Activated T-cell treated with anti-CD3 and anti-CD28 coated beads for 4 hours (primary cell): ENCODE data around the gene ATAD5.
"Not testable (repeated sequence)": the region's sequence is repeated elsewhere in the genome, so short reads cannot be mapped to it uniquely, and the experiment has no call there.

Experiments used
- DNase-seq: peaks from one replicate; pipeline ENCODE4 v3.0.0-alpha.2; 2020

ATAD5 gene

GRCh38 chr17:30822919-30823318, 8.8 kb upstream of the ATAD5 start:
- DNase-seq, result not testable (repeated sequence)

DNA sequence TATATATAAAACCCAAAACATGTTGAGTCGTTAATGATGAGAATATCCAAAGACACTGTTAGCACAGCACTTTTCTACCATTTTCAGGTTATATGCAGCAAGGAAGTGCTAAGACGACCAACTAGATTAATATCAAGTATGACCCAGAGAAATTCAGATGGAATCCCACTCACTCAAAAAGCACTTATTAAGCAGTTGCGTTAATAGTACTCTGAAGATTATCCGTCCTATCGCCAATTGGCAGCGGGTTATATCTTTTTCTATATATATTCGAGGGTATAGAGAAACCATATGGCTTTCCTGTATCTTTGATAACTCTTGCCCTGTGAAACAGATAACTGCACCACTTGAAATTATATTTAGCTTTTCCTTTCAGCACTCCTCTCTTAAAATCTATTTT, 8.3 kb upstream of the ATAD5 start:
- DNase-seq, result no peak

GRCh38 chr17:30824002-30824355, 7.8 kb upstream of the ATAD5 start:
- DNase-seq, result peak; percentile 23

GRCh38 chr17:30824356-30825145, 7.2 kb upstream of the ATAD5 start, which contains the start of gene CRLF3:
Gene CRLF3, minus strand, starts transcription at chr17:30824692. Its CDS starts 41 bp downstream, at chr17:30824651.
- peak; percentile 78 for DNase-seq

DNA sequence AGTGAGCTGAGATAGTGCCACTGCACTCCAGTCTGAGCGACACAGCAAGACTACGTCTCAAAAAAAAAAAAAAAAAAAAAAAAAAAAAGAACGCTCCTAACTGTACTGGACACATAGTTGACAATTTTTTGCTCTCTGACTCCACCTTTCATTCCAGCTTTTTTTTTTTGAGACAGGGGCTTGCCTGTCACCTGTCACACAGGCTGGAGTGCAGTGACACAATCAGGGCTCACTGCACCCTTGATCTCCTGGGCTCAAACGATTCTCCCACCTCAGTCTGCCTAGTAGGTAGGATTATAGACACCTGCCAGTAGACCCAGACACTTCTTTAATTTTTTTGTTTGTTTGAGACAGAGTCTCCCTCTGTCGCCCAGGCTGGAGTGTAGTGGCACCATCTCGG, 4.7 kb upstream of the ATAD5 start:
- no peak for DNase-seq

- DNase-seq, result no peak
Measured at GRCh38 chr17:30829022-30829421, 2.7 kb upstream of the ATAD5 start.

GRCh38 chr17:30831257-30831656, 509 bp upstream of the ATAD5 start:
- DNase-seq, result no peak

DNA sequence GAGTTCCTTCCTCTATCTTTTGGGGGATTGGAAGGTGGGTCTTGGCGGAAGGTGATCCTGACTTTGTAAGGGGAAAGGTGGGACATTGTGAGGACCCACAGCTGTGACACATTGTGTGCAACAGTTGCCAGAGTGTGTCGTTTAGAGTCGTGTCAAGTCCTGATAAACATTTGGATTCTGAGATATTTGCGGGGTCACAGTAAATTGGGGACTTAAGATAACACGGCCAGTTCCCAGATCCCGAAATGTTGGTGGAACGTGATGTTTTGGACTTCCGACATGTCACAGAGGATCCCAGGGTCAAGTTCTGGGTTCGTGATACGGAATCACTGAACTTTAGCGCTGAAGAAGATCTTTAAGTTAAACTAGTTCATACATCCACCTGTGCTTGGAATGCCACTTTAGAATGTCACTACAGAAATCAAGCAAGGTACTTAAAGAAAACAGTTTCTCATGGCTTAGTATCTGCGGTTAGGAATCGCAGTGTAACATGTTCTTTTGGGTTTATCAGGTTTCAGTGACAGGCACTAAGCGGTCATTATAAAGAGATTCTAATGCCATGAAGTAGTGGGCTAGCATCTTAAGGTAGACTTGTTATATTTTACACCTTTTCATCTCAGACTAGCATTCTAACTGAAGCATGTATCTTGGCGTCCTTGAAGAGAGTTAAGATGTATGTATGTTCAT, 815 bp downstream of the ATAD5 start:
- no peak for DNase-seq

GRCh38 chr17:30838202-30838807, 6.5 kb downstream of the ATAD5 start:
- no peak for DNase-seq

DNA sequence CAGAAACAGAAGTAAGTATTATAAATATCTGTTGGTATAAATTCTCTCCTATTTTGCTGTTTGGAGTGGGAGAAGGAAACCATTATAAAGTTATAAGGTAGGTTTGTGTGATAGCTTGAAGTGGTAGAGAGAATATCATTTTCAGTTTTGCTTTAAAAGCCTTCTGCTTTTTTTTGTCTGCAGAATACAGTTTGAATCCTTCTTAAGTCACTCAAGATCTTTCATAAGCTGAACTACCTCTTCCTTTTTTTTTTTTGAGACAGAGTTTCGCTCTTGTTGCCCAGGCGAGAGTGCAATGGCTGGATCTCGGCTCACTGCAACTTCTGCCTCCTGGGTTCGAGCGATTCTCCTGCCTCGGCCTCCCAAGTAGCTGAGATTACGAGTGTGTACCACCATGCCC, 9.0 kb downstream of the ATAD5 start:
- DNase-seq, result no peak

DNA sequence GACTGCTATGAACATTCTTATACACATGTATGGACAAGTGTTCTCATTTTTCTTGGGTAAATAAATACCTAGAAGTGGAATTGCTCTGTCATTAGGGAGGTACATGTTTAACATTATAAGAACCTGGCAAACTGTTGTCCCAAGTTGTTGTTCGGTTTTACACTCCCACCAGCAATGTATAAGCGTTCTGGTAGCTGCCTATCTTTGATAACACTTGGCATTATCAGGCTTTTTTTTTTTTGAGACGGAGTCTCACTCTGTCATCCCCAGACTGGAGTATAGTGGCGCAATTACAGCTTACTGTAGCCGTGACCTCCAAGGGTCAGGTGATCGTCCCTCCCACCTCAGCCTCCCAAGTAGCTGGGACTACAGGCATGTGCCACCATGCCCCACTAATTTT, 16.3 kb downstream of the ATAD5 start:
- DNase-seq, result no peak

DNA sequence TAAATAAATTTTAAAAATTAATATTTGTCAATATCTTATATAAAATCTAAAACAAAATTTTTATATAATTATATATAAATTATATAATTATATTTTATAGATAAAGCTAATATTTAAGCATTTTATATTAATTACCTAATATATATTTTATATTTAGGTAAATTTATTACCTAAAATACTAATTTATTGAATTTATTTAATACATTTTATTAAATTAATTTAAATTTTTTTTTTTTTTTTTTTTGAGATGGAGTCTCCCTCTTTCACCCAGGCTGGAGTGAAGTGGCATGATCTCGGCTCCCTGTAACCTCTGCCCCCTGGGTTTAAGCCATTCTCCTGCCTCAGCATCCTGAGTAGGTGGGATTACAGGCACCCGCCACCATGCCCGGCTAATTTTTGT, 22.4 kb downstream of the ATAD5 start:
- no peak for DNase-seq

GRCh38 chr17:30858556-30859250, 26.9 kb downstream of the ATAD5 start:
- DNase-seq, result no peak

DNA sequence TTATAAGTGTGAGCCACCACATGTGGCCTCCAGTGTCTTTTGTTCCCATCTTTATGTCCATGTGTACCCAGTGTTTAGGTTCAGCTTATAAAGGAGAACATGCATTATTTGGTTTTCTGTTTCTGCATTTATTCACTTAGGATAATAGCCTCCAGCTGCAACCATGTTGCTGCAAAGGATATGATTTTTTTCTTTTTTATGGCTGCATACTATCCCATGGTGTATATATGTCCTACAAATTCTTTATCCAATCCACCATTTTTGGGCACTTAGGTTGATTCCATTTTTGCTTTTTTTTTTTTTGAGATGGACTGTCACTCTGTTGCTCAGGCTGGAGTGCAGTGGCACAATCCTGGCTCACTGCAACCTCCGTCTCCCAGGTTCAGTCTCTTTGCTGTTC, 32.9 kb downstream of the ATAD5 start:
- no peak for DNase-seq

- no peak for DNase-seq
Measured at GRCh38 chr17:30869005-30869404, 37.2 kb downstream of the ATAD5 start.

- no peak for DNase-seq
Measured at GRCh38 chr17:30886187-30886586, 54.4 kb downstream of the ATAD5 start.

- DNase-seq, result no peak
Measured at GRCh38 chr17:30894236-30894635, 62.5 kb downstream of the ATAD5 start.

DNA sequence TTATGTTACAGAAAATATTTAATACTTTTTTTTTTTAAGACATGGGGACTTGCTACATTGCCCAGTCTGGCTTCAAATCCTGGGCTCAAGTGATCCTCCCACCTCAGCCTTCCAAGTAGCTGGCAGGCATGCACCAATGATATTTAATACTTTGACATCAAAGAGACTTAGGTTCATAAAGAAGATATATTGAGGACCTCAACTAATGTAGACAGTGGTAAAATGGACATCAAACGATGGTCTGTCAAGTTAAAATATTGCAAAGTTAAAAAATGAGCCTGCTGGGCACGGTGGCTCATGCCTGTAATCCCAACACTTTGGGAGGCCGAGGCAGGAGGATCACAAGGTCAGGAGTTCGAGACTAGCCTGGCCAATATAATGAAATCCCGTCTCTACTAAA, 65.5 kb downstream of the ATAD5 start:
- DNase-seq, result no peak

DNA sequence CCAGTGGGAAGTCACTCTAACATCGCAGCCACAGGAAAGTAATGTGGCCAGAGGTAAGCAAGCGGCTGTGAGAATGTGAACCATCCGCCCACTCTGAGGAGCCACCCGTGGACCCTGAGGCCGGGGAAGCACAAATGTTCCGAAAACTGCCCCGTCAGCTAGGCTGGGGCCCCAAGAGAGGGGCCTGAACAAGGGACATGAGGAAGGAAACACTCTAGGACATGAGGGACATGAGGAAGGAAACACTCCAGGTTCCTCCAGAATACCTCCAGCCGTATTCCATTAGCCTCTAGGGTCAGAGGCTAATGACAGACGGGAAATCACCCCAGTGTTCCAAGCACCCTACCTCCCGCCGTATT, 74.0 kb downstream of the ATAD5 start:
- no peak for DNase-seq

- DNase-seq, result peak; percentile 81
Measured at GRCh38 chr17:30906101-30906911, 74.5 kb downstream of the ATAD5 start, which contains the start of gene TEFM. Gene TEFM, minus strand, starts transcription at chr17:30906238. Its CDS starts 40 bp downstream, at chr17:30906198.

- DNase-seq, result no peak
Measured at GRCh38 chr17:30908717-30909420, 77.1 kb downstream of the ATAD5 start.

GRCh38 chr17:30910151-30910550, 78.4 kb downstream of the ATAD5 start:
- DNase-seq, result not testable (repeated sequence)
